Measurements from ENCODE around the gene MOV10.
A peak's percentile ranks its signal among the peaks of the same experiment; 100 is the strongest.

Gene MOV10

GRCh38 chr1:112700290-112701226 is 26.1 kb downstream of the MOV10 start:
- DNase-seq, result peak in 3 of 4 experiments; percentile 26 to 37 (median 37)

- no peak for DNase-seq
Observed at GRCh38 chr1:112701227-112702066, 27.0 kb downstream of the MOV10 start.

GRCh38 chr1:112702067-112702395 is 27.6 kb downstream of the MOV10 start:
- DNase-seq, result no peak

GRCh38 chr1:112702420-112703261 is 28.2 kb downstream of the MOV10 start:
- no peak for DNase-seq

- DNase-seq, result no peak
Observed at GRCh38 chr1:112703706-112704105, 29.2 kb downstream of the MOV10 start.

- no peak for DNase-seq
Observed at GRCh38 chr1:112704391-112704933, 30.0 kb downstream of the MOV10 start.

GRCh38 chr1:112704934-112705627 is 30.6 kb downstream of the MOV10 start:
- DNase-seq, result peak in 1 of 4 experiments; percentile 14

GRCh38 chr1:112706505-112707220 is 32.2 kb downstream of the MOV10 start, which contains the start of gene RHOC:
RHOC (minus strand) TSS chr1:112707127; CDS start chr1:112703799, 3,328 bp downstream.
- no peak for DNase-seq

GRCh38 chr1:112707221-112708001 is 33.0 kb downstream of the MOV10 start:
- peak; percentile 20 to 41 (median 31) for DNase-seq

- DNase-seq, result no peak
Observed at GRCh38 chr1:112708002-112708448, 33.6 kb downstream of the MOV10 start.

GRCh38 chr1:112708489-112708888 is 34.0 kb downstream of the MOV10 start:
- no peak for DNase-seq

- DNase-seq, result no peak
Observed at GRCh38 chr1:112710159-112710558, 35.7 kb downstream of the MOV10 start.

- DNase-seq, result no peak
Observed at GRCh38 chr1:112710586-112710985, 36.1 kb downstream of the MOV10 start.

- DNase-seq, result no peak
Observed at GRCh38 chr1:112711041-112711440, 36.6 kb downstream of the MOV10 start.

- DNase-seq, result no peak
Observed at GRCh38 chr1:112711670-112712069, 37.2 kb downstream of the MOV10 start.

- no peak for DNase-seq
Observed at GRCh38 chr1:112712191-112712590, 37.7 kb downstream of the MOV10 start.

GRCh38 chr1:112712701-112713128 is 38.3 kb downstream of the MOV10 start:
- DNase-seq, result no peak

GRCh38 chr1:112713466-112714312 is 39.2 kb downstream of the MOV10 start:
- DNase-seq, result no peak
